ENCODE results near the gene NKD2. TPM values are rescaled to one million over a fixed set of nuclear protein-coding genes. Genes with fewer than 3 reads are reported as not detected.

Gene NKD2
- total RNA-seq, 1 donor from 2014 or later, result 20.6 TPM

DNA sequence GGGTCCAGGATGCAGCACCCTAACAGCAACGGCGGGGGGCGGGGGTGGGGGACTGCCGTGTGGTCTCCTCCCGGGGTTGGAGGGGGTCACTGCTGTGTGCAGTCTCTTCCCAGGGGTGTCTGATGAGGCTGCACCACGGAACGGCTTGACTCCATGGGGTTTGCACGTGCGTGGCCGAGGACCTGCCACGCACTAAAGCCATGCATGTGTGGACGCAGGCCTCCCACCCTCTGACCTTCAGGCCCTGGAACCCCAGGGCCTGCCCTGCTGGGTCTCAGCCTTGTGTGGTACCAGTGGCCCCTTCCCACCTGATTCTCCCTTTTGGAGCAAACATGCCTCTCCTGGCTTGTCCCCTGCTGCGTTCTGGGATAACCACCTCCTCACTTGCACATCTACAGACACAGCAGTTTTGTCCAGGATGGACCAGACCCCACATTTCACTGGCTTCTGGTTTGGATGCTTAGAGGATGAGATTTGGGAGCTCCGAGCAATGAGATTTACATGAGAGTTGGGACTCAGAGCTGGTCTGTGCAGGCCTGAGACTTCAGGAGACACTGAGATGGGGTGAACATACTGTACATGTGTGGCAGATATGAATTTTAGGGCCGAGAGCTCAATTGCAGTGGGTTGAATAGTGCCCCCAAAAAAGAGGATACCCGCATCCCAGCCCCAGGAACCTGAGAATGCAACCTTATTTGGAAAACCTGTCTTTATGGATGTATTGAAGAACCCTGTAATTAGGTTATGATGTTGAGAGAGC, 57.5 kb downstream of the NKD2 start:
- H3K27ac Mint-ChIP-seq (ENCODE audit: unreplicated experiment), result no peak overlapping the region
- H3K4me1 Mint-ChIP-seq, result peaks cover 10% of the 10 kb centered on the region
- no peaks in the 10 kb centered on the region for H3K9me3 Mint-ChIP-seq
- H3K4me3 Mint-ChIP-seq, result no peak overlapping the region
- TF ChIP-seq, protein P1, sequence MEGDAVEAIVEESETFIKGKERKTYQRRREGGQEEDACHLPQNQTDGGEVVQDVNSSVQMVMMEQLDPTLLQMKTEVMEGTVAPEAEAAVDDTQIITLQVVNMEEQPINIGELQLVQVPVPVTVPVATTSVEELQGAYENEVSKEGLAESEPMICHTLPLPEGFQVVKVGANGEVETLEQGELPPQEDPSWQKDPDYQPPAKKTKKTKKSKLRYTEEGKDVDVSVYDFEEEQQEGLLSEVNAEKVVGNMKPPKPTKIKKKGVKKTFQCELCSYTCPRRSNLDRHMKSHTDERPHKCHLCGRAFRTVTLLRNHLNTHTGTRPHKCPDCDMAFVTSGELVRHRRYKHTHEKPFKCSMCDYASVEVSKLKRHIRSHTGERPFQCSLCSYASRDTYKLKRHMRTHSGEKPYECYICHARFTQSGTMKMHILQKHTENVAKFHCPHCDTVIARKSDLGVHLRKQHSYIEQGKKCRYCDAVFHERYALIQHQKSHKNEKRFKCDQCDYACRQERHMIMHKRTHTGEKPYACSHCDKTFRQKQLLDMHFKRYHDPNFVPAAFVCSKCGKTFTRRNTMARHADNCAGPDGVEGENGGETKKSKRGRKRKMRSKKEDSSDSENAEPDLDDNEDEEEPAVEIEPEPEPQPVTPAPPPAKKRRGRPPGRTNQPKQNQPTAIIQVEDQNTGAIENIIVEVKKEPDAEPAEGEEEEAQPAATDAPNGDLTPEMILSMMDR (conservative IDR thresholded peaks at IDR 0.05), result no peak
- no peaks in the 10 kb centered on the region for H3K36me3 Mint-ChIP-seq (ENCODE audit: low read depth)
- H3K27me3 Mint-ChIP-seq (ENCODE audit: low read depth), result no peaks in the 10 kb centered on the region
- no peak for DNase-seq (ENCODE audit: low read depth, low spot score)

DNA sequence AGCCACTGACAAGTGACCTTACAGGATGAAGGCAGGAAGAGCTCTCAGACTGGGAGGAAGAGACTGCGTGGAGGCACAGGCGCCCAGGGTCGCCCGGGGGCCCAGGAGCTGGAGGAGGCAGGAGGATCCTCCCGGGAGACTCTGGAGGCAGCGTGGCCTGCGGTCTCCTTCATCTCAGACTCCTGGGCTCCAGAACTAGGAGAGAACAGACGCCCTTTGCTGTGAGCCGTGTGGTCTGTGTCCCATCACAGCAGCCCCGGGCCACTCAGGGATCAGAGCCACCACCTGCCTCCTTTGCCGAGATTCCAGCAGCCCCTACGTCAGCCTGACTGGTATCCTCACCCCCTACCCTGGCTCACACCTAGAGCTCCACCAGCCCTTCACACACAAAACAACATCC, 58.1 kb downstream of the NKD2 start:
- TF ChIP-seq, protein P1 (conservative IDR thresholded peaks at IDR 0.05), result no peak
- Mint-ChIP-seq H3K36me3 (ENCODE audit: low read depth) (no peaks in the 10 kb centered on the region), H3K27ac (ENCODE audit: unreplicated experiment) (no peak overlapping the region), H3K4me1 (peaks cover 10% of the 10 kb centered on the region), H3K27me3 (ENCODE audit: low read depth) (no peaks in the 10 kb centered on the region), H3K9me3 (no peaks in the 10 kb centered on the region), H3K4me3 (no peak overlapping the region)
- no peak for DNase-seq (ENCODE audit: low read depth, low spot score)

DNA sequence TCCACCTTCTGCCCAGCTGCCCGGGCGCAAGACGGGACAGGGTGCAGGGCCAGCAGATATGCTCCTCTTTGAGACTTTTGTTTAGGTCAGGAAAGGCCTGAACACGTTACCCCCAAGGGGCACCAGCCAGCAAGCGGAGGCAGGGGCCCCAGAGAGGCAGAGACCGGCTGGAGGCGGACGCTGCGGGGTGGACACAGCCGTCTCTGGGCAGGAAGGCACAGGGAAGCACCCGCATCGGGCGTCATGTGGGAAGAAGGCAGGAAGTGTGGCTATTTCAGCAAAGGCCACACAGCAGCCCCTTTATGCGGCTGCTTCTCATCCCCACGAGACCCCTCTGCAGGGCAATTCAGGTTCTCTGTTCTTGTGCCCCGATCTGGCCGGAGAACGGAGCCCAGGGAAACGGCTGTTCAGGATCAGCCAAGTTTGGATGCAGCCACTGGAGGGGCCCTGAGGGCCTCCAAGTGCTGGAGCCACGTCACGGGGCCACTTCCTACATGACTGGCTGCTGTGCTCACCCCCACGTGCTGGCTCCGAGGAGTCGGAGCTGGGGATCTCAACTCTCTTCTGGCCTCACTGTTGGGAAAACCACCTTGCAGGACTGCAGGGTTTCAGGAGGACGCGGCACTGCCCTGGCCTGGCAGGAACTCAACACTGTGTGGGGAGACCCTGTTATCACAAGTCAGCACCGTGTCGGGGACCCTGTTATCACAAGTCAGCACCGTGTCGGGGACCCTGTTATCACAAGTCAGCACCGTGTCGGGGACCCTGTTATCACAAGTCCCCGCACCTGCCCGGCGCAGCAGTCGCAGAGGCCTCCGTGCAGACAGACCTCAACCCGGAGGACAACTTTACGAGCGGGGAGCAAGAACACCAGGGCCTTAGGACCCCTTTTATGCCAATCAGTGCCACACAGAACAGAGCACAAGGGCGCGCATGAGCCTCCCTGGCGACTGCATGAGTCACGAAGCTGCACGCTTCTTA, 58.8 kb downstream of the NKD2 start:
- Mint-ChIP-seq H3K36me3 (ENCODE audit: low read depth) (no peaks in the 10 kb centered on the region), H3K4me1 (peaks cover 10% of the 10 kb centered on the region), H3K27me3 (ENCODE audit: low read depth) (no peaks in the 10 kb centered on the region), H3K27ac (ENCODE audit: unreplicated experiment) (peak overlapping the region; percentile 22), H3K9me3 (no peaks in the 10 kb centered on the region), H3K4me3 (no peak overlapping the region)
- TF ChIP-seq, protein P1 (conservative IDR thresholded peaks at IDR 0.05), result no peak
- no peak for DNase-seq (ENCODE audit: low read depth, low spot score)

DNA sequence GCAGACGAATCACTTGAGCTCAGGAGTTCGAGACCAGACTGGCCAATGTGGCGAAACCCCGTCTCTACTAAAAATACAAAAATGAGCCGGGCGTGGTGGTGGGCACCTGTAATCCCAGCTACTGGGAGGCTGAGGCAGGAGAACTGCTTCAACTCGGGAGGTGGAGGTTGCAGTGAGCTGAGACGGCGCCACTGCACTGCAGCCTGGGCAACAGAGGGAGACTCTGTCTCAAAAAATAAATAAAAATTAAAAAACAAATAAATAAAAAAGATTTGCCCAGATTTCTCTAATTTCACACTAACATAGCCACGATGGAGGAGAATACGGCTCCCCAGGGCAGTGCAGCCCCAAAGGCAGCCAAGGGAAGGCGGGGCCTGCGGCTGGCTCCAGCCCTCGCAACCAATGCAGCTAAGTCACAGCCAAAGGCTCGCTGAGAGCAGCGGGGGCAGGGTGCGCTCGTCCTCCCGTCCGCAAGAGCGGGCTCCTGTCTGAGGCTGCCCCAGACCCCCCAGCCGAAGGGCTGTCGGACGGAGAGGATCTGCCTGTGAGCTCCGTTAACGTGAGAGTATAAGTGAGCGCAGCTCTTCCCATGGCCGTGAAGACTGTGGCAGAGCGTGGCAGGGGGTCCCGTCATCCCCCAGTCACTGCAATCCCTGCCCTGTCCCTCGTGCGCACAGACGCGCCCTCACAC, 59.7 kb downstream of the NKD2 start:
- Mint-ChIP-seq H3K27me3 (ENCODE audit: low read depth) (no peaks in the 10 kb centered on the region), H3K36me3 (ENCODE audit: low read depth) (no peaks in the 10 kb centered on the region), H3K9me3 (no peaks in the 10 kb centered on the region), H3K4me1 (peaks cover 10% of the 10 kb centered on the region), H3K4me3 (no peak overlapping the region), H3K27ac (ENCODE audit: unreplicated experiment) (no peak overlapping the region)
- no peak for DNase-seq (ENCODE audit: low read depth, low spot score)
- TF ChIP-seq, protein P1 (conservative IDR thresholded peaks at IDR 0.05), result no peak
